Measurements from ENCODE around the gene SETD1A. TPM values are rescaled to one million over a fixed set of nuclear protein-coding genes. Genes with fewer than 3 reads are reported as not detected.

SETD1A gene
- total and polyA plus RNA-seq, 9 of the 15 experiments (the other 6 are each of a cell fraction or from before 2014, with no cell fraction given) = 0.08 to 36.0 (median 4.2) TPM

- no peak for TF ChIP-seq ZBTB40 (IDR thresholded peaks at IDR 0.05)
- no peak for TF ChIP-seq ZBTB40 (CRISPR knock-in tag; IDR thresholded peaks at IDR 0.05)
- TF ChIP-seq ZNF253 (CRISPR knock-in tag; conservative IDR thresholded peaks at IDR 0.05) = no peak
- no peak for TF ChIP-seq TSHZ1 (CRISPR knock-in tag; IDR thresholded peaks at IDR 0.05)
- TF ChIP-seq EP400 (IDR thresholded peaks at IDR 0.05) = no peak
These were observed 73.7 kb downstream of the SETD1A start (continued) for GRCh38 chr16:31031276-31031675.
